GM18498 (cell line): ENCODE results near the gene ZMYM1.
A peak's percentile ranks its signal among the peaks of the same experiment; 100 is the strongest.
"Not testable (repeated sequence)": the region's sequence is repeated elsewhere in the genome, so short reads cannot be mapped to it uniquely, and the experiment has no call there.

ENCODE experiments used
- ATAC-seq: cut with Tn5 transposase; IDR thresholded peaks from one replicate; pipeline ENCODE4 v1.9.1; 2021; ENCODE audit warnings: mild to moderate bottlenecking, moderate library complexity; ENCODE audit not compliant: unreplicated experiment

ZMYM1 gene

GRCh38 chr1:35073265-35073811 is 5.8 kb upstream of the ZMYM1 start:
- ATAC-seq, result no peak

GRCh38 chr1:35076426-35076825 is 2.8 kb upstream of the ZMYM1 start:
- ATAC-seq, result not testable (repeated sequence)

- no peak for ATAC-seq
Measured at GRCh38 chr1:35080171-35080854, 1.1 kb downstream of the ZMYM1 start.

- no peak for ATAC-seq
Measured at GRCh38 chr1:35085421-35085820, 6.2 kb downstream of the ZMYM1 start.

- no peak for ATAC-seq
Measured at GRCh38 chr1:35097224-35097623, 18.0 kb downstream of the ZMYM1 start.

GRCh38 chr1:35111106-35111505 is 31.9 kb downstream of the ZMYM1 start:
- no peak for ATAC-seq

GRCh38 chr1:35112668-35113067 is 33.5 kb downstream of the ZMYM1 start:
- ATAC-seq, result no peak

- no peak for ATAC-seq
Measured at GRCh38 chr1:35115459-35116383, 36.5 kb downstream of the ZMYM1 start.

GRCh38 chr1:35120458-35121133 is 41.4 kb downstream of the ZMYM1 start:
- ATAC-seq, result peak; percentile 65

- ATAC-seq, result no peak
Measured at GRCh38 chr1:35122311-35122710, 43.1 kb downstream of the ZMYM1 start.

- ATAC-seq, result no peak
Measured at GRCh38 chr1:35126546-35126945, 47.4 kb downstream of the ZMYM1 start.

GRCh38 chr1:35129080-35129479 is 49.9 kb downstream of the ZMYM1 start:
- no peak for ATAC-seq

- no peak for ATAC-seq
Measured at GRCh38 chr1:35136780-35137179, 57.6 kb downstream of the ZMYM1 start.

- ATAC-seq, result not testable (repeated sequence)
Measured at GRCh38 chr1:35137590-35137989, 58.4 kb downstream of the ZMYM1 start.

GRCh38 chr1:35142294-35142693 is 63.1 kb downstream of the ZMYM1 start:
- not testable (repeated sequence) for ATAC-seq

- not testable (repeated sequence) for ATAC-seq
Measured at GRCh38 chr1:35142728-35143127, 63.5 kb downstream of the ZMYM1 start.

- ATAC-seq, result no peak
Measured at GRCh38 chr1:35143737-35144508, 64.7 kb downstream of the ZMYM1 start.

- not testable (repeated sequence) for ATAC-seq
Measured at GRCh38 chr1:35145892-35146549, 66.8 kb downstream of the ZMYM1 start.

GRCh38 chr1:35151220-35151619 is 72.0 kb downstream of the ZMYM1 start:
- ATAC-seq, result no peak

- ATAC-seq, result no peak
Measured at GRCh38 chr1:35164893-35165292, 85.7 kb downstream of the ZMYM1 start.
